Panc1 (cell line): ENCODE data around the gene ADK. TPM values are rescaled to one million over a fixed set of nuclear protein-coding genes. Genes with fewer than 3 reads are reported as not detected.

Source experiments
- ATAC-seq: fragments of 200-7000 bp; cut with Tn5 transposase; 2 replicates; pipeline ENCODE4 v1.9.1; 2020; ENCODE audit warnings: mild to moderate bottlenecking, moderate library complexity
- BruUV-seq: library from RNA; stranded (reverse); fragments of 400-500 nt; replicated peaks from 2 replicates; lab custom pipeline; 2021; lab: Mats Ljungman, UMichigan
- CTCF ChIA-PET: fragments of 300-600 bp; sonication (Branson Sonifier 250); formaldehyde crosslinking; loops from one replicate; lab custom pipeline; 2022; ENCODE audit warnings: antibody characterized with exemption; lab: Charles Lee
- POLR2A ChIA-PET: fragments of 300-600 bp; sonication (Branson Sonifier 250); formaldehyde crosslinking; loops from one replicate; lab custom pipeline; 2022; ENCODE audit warnings: antibody characterized with exemption; lab: Charles Lee
- DNase-seq: peaks from one replicate; pipeline ENCODE4 v3.0.0-alpha.2; 2010; ENCODE audit warnings: low read depth, low spot score
- H3K27ac ChIP-seq: 2 replicates; pipeline ENCODE4 v1.5.1; 2011; ENCODE audit warnings: mild to moderate bottlenecking, low read length, inconsistent platforms
- H3K27me3 ChIP-seq: fragments of 200-500 bp; sonication (Bioruptor generic); 2 replicates; pipeline ENCODE4 v1.6.0; 2014; ENCODE audit warnings: low read length, inconsistent platforms; ENCODE audit not compliant: control insufficient read depth, insufficient read depth
- H3K36me3 ChIP-seq: fragments of 200-500 bp; sonication (Bioruptor generic); 2 replicates; pipeline ENCODE4 v1.5.1; 2014; ENCODE audit warnings: inconsistent platforms, mild to moderate bottlenecking, low read length, moderate library complexity; ENCODE audit not compliant: control insufficient read depth, insufficient read depth
- H3K4me1 ChIP-seq: 2 replicates; pipeline ENCODE4 v1.5.1; 2011; ENCODE audit warnings: inconsistent platforms, mild to moderate bottlenecking, low read length, moderate library complexity; ENCODE audit not compliant: control insufficient read depth, insufficient read depth
- H3K4me3 ChIP-seq, 2 experiments: 2 replicates each; pipeline ENCODE4 v1.5.1; 2011 to 2012; ENCODE audit warnings: low read depth in 2 of 2, low read length in 2 of 2, mild to moderate bottlenecking in 2 of 2, inconsistent platforms in 1 of 2, moderate library complexity in 1 of 2
- H3K9me3 ChIP-seq: fragments of 200-500 bp; sonication (Bioruptor generic); 2 replicates; pipeline ENCODE4 v1.5.1; 2014; ENCODE audit warnings: low read depth, mild to moderate bottlenecking, inconsistent platforms, low read length, moderate library complexity; ENCODE audit not compliant: control insufficient read depth, insufficient read depth
- CTCF ChIP-seq: fragments of 450-650 bp; IDR thresholded peaks from 2 replicates; pipeline ENCODE4 v1.5.1; 2017; ENCODE audit warnings: mild to moderate bottlenecking
- POLR2AphosphoS5 ChIP-seq: IDR thresholded peaks from 2 replicates; pipeline ENCODE4 v1.6.1; 2012; ENCODE audit warnings: mild to moderate bottlenecking, low read depth, low read length, moderate library complexity
- REST ChIP-seq, 2 experiments: IDR thresholded peaks; 2 replicates each; pipeline ENCODE4 v1.6.1; 2011 to 2012; ENCODE audit warnings: low read depth in 2 of 2, control low read depth in 1 of 2, low read length in 1 of 2, mild to moderate bottlenecking in 1 of 2, moderate library complexity in 1 of 2; ENCODE audit not compliant: insufficient read depth in 1 of 2
- SIN3A ChIP-seq: IDR thresholded peaks from 2 replicates; pipeline ENCODE4 v1.6.1; 2012; ENCODE audit warnings: low read depth, mild to moderate bottlenecking, low read length, moderate library complexity, borderline replicate concordance; ENCODE audit not compliant: insufficient read depth
- TCF7L2 ChIP-seq: IDR thresholded peaks from 2 replicates; pipeline ENCODE4 v1.6.1; 2011; ENCODE audit warnings: mild to moderate bottlenecking, low read depth, low read length, inconsistent platforms
- in situ Hi-C: cut with HindIII; loops from 2 replicates; pipeline ENCODE4 v1.10.0; 2016; ENCODE audit warnings: low sequenced_read_pairs, low pct_unique_long_range_greater_than_20kb
- intact Hi-C: fragments of 100-400 bp; cut with micrococcal nuclease; formaldehyde crosslinking; loops from one replicate; pipeline ENCODE4 v1.10.0; 2022; ENCODE audit not compliant: unreplicated experiment
- total RNA-seq: library from RNA; stranded (reverse); gene quantifications from one replicate; pipeline ENCODE4 v1.2.1, GENCODE V29; 2021; ENCODE audit not compliant: unreplicated experiment

Gene ADK
- total RNA-seq, 1 experiment from 2014 or later = 64.5 TPM

GRCh38 chr10:74153123-74153522 lies 2.1 kb downstream of the ADK start (continued):
- no peak; the same call in none of the 2 replicates for TF ChIP-seq CTCF

GRCh38 chr10:74153676-74154075 lies 2.7 kb downstream of the ADK start:
- H3K27me3 ChIP-seq = no peaks in the 10 kb centered on the region
- ChIA-PET CTCF (no interaction called here), POLR2A (no interaction called here)
- intact Hi-C loops (no loop called here), in situ Hi-C loops (no loop called here)
- no peak overlapping the region for H3K4me3 ChIP-seq
- no peaks in the 10 kb centered on the region for H3K9me3 ChIP-seq
- H3K27ac ChIP-seq = peak overlapping the region; percentile 6; the same call in 1 of the 2 replicates
- ATAC-seq (no peak), DNase-seq (no peak)
- BruUV-seq = no TSS peak
- peaks cover 3% of the 10 kb centered on the region; the same call in 1 of the 2 replicates for H3K36me3 ChIP-seq
- no peak for TF ChIP-seq POLR2AphosphoS5
- TF ChIP-seq CTCF = no peak
- TF ChIP-seq SIN3A = no peak
- TF ChIP-seq TCF7L2 = no peak
- TF ChIP-seq REST (IDR thresholded peaks at IDR 0.05; ENCODE audit: insufficient read depth in 1 of 2, low read depth in 2 of 2, low read length in 1 of 2) = no peak
- H3K4me1 ChIP-seq = peaks cover 26% of the 10 kb centered on the region

GRCh38 chr10:74156919-74157289 lies 5.9 kb downstream of the ADK start:
- ChIA-PET CTCF (no interaction called here), POLR2A (no interaction called here)
- Histone ChIP-seq H3K27me3 (no peaks in the 10 kb centered on the region), H3K4me3 (no peak overlapping the region), H3K36me3 (no peaks in the 10 kb centered on the region; the same call in 1 of the 2 replicates), H3K9me3 (no peaks in the 10 kb centered on the region), H3K4me1 (peaks cover 20% of the 10 kb centered on the region), H3K27ac (no peak overlapping the region)
- no peak for TF ChIP-seq POLR2AphosphoS5
- TF ChIP-seq CTCF = no peak
- no peak for TF ChIP-seq SIN3A
- TF ChIP-seq REST (IDR thresholded peaks at IDR 0.05; ENCODE audit: insufficient read depth in 1 of 2, low read depth in 2 of 2, low read length in 1 of 2) = no peak
- no peak for TF ChIP-seq TCF7L2
- DNase-seq = no peak
- BruUV-seq = no TSS peak
- in situ Hi-C loops (no loop called here), intact Hi-C loops (no loop called here)
- ATAC-seq = no peak
